Endometrial microvascular endothelial cells (primary cell): Measurements from ENCODE around the gene WDR38. TPM values are rescaled to one million over a fixed set of nuclear protein-coding genes. Genes with fewer than 3 reads are reported as not detected.

ENCODE experiments used
- in situ Hi-C: cut with HindIII; loops from 2 replicates; pipeline ENCODE4 v1.10.0; 2017; ENCODE audit warnings: low sequenced_read_pairs, low pct_unique_long_range_greater_than_20kb; ENCODE audit errors: inconsistent ontology term
- total RNA-seq: library from RNA; depleted of rRNA; stranded (reverse); fragments of >200 nt; gene quantifications from one replicate; pipeline ENCODE4 v1.2.3, GENCODE V29; 2015; ENCODE audit errors: inconsistent ontology term

WDR38 gene, protein sequence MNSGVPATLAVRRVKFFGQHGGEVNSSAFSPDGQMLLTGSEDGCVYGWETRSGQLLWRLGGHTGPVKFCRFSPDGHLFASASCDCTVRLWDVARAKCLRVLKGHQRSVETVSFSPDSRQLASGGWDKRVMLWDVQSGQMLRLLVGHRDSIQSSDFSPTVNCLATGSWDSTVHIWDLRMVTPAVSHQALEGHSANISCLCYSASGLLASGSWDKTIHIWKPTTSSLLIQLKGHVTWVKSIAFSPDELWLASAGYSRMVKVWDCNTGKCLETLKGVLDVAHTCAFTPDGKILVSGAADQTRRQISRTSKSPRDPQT
- not detected for total RNA-seq

DNA sequence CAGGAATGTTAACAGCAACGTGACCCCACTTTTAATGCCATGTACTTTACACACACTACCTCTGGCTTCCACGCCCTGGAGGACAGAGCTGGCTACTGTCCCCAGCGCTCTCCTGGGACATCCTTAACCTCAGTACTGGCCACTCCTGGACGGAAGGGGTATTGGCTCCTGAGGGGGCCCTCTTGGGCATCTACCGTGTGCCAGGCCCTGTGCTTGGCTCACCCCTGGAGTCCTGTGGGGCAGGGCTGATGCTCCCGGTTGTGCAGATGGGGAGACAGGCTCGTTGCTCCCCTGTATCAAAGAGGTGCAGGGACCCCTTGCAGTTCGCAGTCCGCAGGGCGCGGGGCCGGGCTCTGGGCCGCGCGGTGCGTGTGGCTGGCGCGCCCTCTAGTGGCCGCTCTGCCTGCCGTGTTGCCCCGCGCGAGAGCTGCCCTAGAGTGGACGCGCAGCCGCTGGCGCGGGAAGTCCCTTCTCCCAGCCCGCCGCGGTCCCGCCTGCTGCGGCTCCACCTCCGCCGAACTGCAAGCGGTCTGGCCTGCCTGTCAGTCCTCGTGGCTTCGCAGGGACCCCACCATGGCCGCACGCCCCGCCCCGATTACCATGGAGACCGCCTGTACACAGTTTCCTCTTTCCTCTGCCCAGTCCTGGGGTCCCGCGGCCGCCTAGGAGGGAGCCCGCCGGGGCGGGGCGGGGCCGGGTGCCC is at the start of gene WDR38:
TSS of gene WDR38 (plus strand) at position 632 of the 703 bp plus-strand sequence. CDS start 72 bp downstream, outside the sequence.
- in situ Hi-C loops = loop anchor here (25.0 kb wide), 1 partner anchor 91 kb away; the partner anchor contains the start of gene NR6A1

DNA sequence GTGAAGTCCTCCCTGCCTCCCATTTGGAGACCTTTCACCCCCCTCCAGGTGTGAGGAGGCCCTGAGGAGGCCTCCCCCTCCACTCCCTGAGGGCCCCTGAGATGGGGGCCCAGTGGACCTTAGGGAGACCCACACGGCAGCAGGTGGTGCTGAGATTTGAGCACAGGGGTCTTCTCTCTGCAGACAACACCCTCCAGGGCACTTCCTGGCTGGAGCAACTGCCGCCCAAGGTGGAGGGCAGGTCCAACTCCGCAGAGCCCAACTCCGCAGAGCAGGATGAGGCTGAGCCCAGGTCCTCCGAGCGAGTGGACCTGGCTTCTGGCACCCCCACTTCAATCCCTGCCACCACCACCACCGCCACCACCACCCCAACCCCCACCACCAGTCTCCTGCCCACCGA is 49.3 kb upstream of the WDR38 start:
- in situ Hi-C loops = no loop called here

DNA sequence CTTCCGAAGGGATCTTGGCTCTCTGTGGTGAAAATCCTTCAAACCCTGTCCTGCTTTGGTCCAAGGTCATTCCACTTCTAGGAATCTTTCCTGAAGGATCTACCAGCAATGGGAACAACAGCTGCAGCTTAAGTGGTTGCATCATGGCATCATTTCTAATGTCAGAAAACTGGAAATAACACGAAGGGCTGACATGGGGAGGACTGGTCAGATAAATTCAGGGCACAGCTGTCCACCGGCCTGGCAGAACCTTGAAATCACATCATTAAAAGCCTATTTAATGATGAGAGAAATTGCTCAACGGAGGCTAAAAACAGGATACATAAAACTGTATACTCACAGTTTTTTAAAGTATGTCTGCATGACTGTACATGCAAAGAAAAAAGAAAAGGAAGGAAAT is 48.1 kb upstream of the WDR38 start:
- in situ Hi-C loops = no loop called here

DNA sequence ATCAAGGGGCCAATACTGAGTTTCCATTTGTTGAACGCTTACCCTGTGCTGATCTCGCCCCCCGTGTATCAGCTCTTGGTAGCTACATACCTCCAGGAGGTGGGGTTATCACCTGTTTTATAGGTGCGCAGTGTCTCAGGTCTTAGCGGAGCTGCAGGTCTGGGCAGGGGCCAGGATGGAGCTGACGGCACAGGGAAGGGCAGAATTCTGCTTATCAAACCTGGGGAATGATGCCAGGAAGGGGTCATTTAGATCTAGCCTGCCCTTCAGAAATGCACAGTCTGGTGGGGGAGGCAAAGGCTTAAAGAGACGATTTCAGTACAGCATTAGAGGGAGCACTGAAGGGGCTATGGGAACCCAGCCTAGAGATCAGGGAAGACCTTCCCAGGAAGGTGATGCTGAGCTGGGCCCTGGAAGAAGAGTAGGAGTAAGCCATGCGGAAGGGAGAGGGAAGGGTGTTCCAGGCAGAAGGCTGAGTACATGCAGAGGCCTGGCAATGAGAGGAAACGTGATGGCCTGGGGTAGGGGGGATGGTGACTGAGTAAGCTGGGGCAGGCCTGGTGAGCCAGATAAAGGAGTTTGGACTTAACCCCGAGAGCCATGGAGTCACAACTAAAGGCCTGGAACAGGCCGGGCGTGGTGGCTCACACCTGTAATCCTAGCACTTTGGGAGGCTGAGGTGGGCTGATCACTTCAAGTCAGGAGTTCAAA is 44.9 kb upstream of the WDR38 start:
- in situ Hi-C loops = no loop called here

DNA sequence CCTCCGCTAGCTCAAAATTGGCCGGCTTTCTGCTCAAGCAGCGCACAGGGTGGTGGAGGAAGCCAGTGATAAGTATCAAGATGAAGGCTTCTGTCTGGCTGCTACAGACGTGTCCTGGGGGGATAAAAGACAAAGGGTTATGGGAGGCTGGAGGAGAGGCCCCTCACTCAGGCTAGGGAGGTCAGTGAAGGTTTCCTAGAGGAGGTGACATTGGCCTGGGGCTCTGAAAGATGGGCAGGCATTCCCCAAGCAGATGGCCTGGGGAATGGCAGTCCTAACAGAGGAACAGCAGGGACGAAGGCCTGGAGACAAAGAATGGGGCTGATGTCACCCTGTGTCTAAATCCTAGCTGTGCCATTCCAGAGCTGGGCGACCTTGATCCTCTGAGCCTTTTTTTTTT is 44.0 kb upstream of the WDR38 start:
- in situ Hi-C loops = no loop called here

DNA sequence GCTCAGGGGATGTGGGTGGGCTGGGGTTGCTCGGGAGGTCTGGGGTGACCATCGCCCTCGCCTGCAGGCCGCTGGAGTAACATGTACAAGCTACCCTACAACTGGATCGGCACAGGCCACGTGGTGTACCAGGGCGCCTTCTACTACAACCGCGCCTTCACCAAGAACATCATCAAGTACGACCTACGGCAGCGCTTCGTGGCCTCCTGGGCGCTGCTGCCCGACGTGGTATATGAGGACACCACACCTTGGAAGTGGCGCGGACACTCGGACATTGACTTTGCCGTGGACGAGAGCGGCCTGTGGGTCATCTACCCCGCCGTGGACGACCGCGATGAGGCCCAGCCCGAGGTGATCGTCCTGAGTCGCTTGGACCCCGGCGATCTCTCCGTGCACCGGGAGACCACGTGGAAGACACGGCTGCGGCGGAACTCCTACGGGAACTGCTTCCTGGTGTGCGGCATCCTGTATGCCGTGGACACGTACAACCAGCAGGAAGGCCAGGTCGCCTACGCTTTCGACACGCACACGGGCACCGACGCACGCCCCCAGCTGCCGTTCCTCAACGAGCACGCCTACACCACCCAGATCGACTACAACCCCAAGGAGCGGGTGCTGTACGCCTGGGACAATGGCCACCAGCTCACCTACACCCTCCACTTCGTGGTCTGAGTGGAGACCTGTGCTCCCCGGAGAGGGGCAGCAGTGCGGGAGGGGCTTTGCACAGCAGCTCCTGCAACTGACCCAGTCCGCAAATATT is 43.3 kb upstream of the WDR38 start:
- in situ Hi-C loops = no loop called here

DNA sequence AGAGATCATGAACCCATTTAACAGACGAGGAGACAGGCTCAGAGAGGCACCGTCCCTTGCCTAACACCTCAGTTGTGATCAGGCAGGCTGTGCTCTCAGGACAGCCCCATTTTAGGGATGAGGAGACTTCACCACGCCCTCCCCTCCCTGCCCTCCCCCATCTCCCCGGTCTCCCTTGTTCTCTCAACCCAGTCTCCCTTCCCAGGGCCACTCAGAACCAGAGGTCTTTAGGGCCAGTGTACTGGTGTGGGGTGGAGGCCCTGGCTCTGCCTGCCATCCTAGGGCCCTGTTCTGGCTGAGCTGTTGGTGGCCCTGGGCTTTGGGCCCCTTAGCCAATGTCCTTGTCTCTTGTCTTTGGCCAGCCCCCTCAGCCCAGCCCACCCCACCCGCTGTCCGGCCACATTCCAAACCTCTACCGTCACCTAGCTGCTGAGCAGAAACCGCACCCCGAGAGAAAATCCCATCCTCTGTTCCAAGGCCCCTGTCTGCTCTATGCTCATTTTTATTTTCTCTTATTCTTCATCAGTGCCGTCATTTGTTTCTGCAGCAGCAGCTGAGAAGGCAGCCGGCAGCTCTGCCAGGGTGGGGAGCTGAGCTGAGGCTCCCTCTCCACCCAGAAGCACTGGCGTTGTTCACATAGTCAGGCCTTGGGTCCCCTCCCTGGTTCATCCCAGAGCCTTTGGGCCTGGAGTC is 42.5 kb upstream of the WDR38 start:
- in situ Hi-C loops = no loop called here

DNA sequence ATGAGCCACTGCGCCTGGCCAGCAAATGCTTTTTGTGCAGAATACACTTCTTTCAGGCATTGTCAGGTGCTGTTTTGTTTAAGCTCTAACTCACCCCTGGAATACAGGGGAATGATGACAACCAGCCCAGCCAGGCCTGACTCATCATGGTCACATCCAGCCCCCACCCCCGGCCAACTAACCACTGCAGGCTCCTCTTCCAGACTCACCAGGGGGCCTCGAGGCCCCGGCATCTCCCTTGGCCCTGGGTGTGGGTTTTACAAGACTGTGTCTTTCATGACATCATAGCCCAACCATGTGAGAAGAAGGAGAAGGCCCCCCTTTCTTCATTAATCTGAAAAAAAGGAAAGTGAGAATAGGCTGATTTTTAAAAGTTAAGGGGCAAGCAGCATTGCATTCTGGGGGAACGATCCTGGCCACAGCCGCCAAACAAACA is 40.8 kb upstream of the WDR38 start:
- in situ Hi-C loops = no loop called here

DNA sequence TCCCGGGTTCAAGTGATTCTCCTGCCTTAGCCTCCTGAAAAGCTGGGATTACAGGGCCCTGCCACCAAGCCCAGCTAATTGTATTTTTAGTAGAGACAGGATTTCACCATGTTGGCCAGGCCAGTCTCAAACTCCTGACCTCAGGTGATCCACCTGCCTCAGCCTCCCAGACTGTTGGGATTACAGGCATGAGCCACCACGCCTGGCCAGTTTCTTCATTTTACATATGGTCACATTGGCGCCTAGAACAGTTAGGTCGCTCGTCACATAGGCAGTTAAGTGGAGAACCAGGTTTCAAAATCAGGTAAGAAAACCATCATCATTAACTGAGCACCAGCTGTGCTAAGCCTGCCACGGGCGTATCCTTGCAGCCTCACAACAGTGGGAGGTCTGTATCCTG is 40.2 kb upstream of the WDR38 start:
- in situ Hi-C loops = no loop called here

DNA sequence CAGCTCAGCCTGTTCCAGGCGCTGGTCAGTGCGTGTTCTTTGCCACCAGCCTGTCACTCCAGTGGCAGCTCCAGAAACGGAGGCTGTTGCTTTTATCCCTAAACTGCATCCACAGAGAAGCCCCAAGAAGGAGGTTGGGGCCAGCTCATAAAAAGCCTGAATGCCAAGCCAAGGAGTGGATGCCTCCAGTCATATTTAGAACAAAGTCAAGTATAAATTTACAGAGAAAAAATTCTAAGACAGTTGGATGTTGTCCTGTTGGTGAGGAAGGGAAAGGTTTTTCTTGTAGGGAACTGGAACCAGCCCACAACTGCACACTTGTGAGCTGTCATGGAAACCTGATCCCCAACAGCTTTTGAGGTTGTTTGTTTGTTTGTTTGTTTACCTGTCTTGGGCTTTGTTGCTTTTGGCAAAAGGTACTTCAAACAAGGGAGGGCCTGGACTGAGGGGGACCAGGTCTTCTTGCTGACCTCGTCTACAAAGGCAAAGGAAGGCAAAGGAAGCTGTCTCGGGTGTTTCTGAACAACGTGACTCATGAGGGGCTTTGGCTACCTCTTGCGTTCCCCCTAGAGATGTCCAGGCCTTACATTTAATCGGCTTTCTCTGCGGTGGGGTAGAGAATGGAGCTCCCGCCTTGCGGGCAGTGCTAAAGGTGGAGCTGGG is 39.6 kb upstream of the WDR38 start:
- in situ Hi-C loops = no loop called here

DNA sequence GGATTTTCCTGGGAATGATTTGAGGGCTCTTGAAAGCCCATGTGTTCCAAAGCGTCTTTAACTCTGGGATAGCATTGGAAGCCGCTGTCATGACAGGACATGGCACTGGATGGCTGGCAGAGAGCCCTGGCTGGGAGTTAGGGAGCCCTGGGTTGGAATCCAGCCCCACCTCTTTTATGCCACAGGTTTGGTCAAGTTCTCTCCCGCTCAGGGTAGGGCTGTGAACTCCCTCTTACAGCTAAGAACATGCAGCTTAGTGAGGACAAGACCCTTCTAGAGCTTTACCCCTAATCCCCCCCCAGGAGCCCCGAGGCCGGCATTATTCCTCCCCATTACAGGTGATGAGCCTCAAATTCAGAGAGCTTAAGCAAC is 39.1 kb upstream of the WDR38 start:
- in situ Hi-C loops = no loop called here

DNA sequence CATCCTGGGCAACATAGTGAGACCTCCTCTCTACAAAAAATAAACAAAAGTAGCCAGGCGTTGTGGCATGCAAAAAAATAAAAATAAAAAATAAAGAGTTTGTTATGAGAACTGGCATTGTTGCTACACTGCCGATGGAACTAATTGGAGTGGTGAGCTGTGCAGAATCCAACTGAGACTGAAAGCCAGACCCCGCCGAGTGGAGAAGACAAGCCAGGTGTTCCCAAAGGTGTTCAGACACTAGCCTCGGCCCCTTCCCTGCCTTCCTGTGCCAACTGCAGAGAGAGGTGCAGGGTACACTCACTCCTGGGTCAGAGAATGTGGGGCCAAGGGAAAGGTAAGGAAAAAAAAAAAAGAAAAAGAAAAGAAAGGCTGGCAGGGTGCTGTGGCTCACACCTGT is 37.7 kb upstream of the WDR38 start:
- in situ Hi-C loops = no loop called here

DNA sequence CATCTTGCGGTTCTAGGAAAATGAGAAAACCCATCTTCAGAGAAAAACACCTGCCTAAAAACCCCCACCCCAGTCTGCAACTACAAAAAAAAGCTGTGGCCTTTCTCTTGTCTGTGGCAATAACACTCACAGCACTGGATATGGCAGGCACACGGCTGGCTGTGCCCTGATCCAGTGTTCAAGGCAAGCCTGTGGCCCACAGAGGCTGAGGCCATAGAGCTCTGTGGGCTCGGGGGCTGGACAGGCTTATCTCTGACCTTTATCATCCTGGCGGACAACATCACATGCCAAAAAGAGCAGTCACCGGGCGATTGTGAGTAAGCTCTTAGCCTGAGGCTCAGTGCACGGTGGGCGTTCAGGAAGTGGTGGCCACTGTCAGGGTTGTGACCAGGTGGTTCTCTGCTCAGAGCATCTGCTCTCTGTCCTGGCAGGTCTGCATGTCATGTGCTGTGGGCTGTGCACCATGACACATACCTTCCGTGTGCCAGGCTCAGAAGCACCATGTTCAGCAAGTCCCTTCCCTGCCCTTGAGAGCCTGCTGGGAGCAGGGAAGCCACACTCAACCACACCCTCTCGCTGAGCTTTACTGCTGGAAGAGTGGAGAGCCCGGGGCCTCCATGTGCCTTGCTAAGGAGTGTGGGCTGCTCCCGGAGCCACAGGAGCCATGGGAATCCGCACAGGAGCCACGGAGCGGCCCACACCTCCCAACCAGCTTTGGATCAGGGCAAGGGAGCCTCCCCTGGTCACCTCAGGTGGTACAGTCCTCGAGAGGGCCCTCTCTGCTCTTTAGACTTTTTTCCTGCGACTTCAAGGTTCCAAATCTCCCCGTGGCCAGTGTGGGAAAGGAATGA is 34.6 kb upstream of the WDR38 start:
- in situ Hi-C loops = no loop called here

DNA sequence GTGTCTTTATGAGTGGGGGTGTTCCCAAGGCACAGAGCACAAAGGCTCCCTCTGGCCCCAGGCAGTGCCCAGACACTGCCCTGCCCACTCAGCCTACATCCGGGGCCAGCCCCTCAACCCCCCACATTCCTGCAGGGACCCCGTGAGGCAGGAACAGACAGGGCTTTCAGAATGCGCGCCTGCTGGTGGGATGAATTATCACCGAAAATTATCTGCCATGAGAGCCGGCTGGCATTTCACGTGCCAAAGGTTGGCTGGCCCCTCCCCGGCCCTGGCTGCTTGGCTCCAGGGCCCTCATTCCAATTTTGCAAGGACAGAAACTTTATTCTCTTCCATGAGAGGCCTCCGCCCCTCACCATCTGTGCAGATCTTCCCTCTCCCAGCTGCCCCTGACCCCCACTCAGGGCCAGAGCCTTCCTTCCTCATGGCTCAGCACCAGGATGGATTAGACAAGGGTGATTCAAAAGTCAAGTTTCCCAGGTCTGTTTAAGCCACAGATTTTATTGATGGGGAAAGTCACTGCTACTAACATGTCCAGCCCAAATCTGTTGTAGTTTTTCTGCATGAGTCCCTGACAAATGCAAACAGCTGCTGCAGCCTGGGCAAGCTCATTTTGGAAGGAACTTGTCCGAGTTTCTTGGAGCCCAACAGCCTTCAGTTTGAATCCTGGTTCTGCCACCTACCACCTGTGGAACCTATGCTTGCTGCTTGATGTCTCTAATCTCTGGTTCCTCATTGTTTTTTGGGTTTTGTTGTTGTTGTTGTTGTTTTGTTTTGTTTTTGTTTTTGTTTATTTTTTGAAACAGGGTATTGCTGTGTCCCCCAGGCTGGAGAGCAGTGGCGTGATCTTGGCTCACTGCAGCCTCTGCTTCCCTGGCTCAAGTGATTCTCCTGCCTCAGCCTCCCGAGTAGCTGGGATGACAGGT is 32.3 kb upstream of the WDR38 start:
- in situ Hi-C loops = no loop called here

DNA sequence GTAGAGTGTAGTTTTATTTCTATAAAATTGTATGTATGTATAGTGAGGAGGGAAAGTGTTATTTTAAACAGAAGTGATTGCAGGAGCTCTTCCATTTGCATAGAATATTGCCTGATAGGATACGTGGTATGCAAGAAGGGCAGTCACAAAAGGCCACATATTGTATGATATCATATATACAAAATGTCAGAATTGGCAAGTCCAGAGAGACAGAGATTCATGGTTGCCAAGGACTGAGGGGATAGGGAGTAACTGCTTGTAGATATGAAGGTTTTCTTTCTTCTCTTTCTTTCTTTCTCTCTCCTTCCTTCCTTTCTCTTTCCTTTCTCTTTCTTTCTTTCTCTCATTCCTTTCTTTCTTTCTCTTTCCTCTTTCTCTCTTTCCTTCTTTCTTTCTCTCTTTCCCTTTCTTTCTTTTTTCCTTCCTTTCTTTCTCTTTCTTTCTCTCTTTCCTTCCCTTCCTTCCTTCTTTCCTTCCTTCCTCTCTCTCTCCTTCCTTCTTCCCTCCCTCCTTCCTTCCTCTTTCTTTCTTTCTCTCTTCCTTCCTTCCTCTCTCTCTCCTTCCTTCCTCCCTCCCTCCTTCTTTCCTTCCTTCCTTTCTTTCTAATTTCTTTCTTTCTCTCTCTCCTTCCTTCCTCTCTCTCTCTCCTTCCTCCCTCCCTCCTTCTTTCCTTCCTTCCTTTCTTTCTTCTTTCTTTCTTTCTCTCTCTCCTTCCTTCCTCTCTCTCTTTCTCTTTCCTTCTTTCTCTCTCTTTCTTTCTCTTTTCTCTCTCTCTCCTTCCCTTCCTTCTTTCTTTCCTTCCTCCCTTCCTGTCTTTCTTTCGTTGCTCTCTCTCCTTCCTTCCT is 24.5 kb upstream of the WDR38 start:
- in situ Hi-C loops = no loop called here

DNA sequence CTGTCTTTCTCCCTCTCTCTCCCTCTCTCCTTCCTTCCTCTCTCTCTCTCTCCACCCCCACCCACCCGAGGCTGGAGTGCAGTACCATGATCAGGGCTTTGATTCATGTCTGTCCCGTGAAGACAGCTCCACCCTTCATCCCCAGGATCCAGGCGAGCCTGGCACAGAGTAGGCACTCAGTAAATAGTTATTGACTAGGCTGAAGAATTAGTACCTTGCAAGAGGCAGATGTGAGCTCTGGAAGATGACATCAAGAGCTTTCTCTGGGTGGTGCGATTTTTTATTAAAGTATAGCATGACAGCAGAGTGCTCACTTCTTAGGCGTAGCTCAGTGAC is 24.0 kb upstream of the WDR38 start:
- in situ Hi-C loops = no loop called here
